T follicular helper cell (primary cell): ENCODE results near the gene KIAA1217.

Source experiments
- DNase-seq: peaks from one replicate; pipeline ENCODE4 v3.0.0-alpha.2; 2020; ENCODE audit warnings: low read depth
- total RNA-seq, 2 experiments: gene quantifications; one replicate each; lab custom pipeline; 2026; lab: John Stamatoyannopoulos, UW

Gene KIAA1217, protein sequence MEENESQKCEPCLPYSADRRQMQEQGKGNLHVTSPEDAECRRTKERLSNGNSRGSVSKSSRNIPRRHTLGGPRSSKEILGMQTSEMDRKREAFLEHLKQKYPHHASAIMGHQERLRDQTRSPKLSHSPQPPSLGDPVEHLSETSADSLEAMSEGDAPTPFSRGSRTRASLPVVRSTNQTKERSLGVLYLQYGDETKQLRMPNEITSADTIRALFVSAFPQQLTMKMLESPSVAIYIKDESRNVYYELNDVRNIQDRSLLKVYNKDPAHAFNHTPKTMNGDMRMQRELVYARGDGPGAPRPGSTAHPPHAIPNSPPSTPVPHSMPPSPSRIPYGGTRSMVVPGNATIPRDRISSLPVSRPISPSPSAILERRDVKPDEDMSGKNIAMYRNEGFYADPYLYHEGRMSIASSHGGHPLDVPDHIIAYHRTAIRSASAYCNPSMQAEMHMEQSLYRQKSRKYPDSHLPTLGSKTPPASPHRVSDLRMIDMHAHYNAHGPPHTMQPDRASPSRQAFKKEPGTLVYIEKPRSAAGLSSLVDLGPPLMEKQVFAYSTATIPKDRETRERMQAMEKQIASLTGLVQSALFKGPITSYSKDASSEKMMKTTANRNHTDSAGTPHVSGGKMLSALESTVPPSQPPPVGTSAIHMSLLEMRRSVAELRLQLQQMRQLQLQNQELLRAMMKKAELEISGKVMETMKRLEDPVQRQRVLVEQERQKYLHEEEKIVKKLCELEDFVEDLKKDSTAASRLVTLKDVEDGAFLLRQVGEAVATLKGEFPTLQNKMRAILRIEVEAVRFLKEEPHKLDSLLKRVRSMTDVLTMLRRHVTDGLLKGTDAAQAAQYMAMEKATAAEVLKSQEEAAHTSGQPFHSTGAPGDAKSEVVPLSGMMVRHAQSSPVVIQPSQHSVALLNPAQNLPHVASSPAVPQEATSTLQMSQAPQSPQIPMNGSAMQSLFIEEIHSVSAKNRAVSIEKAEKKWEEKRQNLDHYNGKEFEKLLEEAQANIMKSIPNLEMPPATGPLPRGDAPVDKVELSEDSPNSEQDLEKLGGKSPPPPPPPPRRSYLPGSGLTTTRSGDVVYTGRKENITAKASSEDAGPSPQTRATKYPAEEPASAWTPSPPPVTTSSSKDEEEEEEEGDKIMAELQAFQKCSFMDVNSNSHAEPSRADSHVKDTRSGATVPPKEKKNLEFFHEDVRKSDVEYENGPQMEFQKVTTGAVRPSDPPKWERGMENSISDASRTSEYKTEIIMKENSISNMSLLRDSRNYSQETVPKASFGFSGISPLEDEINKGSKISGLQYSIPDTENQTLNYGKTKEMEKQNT (N-terminal part only)
- total RNA-seq: 4.3 to 6.6 reads per million in 2 experiments

DNA sequence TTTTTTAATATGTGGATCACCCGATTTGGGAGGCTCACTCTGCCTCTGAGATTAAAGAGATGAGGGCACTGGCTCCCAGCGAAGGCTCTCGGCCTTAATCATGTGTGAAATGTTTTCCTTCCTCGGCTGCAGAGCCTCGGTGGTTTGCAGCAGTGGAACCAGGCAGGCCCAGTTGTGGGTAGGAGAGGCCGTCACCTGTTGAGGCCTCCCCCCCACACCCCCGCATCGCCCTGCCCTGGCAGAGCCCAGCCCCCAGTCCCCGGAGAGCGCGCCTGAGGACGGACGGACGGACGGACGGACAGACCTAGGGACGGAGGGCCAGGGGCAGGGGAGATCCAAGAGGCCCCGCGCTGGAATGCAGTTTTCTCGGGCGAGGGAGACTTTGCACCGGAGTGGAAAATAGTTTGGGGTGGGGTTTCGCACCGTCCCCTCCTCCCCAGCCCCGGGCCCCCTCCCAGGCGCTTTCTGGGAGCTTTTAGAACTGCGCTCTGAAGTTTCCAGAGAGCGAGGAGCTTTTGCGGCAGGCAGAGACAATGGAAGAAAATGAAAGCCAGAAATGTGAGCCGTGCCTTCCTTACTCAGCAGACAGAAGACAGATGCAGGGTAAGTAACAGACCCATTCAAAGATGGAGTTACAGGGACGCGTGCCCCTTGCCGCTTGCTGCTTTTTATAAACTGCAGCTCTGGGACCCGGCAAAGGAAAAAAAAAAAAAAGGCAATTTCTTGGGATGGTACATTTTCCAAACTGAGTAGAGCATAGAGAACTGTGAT lies at the start of gene KIAA1217:
Gene KIAA1217 (plus strand): TSS at position 478 of the 771 bp plus-strand sequence. CDS start 56 bp downstream, at position 534.
- no peak for DNase-seq

DNA sequence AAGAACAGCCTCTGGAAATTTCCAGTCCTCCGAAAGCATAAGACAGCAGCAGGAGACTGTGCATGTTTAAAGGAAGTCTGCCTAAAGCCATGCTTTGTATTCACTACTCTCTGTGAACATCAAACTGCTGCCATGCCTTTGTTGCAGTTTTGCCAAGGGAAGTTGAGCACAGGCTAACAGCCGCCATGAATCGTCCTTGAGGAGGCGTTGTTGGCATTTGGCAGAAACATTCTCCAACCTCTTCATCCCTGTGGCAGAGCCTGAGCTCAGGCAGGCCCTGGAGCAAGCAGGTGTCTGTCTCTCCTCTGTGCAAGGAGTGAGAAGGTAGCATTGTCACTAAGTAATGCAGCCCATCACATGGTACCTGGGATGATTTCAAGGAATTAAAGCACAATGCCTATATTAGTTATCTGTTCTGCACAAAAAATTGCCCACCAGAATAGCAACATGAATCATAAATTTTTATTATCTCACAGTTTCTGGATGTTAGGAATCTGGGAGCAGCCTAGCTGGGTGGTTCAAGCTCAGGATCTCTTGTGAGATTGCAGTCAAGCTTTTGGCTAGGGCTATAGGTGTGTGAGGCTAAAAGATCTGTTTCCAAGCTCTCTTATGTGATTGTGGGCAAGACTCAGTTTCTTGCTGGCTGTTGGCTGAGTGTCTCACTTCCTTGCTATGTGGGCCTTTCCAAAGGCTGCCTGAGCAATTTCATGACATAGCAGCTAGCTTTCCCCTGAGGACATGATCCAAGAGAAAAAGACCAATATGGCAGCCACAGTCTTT lies 46.5 kb upstream of the KIAA1217 start:
- no peak for DNase-seq

DNA sequence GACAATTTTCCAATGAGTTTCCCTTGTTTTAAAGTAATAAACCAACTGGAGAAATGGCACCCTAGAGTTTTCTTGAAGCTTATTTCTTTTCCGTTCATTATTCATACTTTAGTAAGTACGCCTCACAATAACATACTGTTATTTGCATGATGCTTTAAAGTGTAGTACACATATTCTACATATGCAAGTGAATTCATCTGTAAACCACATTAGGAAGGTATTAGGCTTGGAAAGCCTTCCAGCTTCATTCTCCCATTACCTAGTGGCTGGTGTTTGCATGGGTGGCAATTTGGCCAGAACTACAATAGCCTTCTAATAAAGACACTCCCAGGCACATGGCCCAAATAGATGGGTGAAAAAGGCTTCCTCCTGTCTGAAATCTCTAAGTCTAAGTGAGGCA lies 45.5 kb upstream of the KIAA1217 start:
- no peak for DNase-seq

DNA sequence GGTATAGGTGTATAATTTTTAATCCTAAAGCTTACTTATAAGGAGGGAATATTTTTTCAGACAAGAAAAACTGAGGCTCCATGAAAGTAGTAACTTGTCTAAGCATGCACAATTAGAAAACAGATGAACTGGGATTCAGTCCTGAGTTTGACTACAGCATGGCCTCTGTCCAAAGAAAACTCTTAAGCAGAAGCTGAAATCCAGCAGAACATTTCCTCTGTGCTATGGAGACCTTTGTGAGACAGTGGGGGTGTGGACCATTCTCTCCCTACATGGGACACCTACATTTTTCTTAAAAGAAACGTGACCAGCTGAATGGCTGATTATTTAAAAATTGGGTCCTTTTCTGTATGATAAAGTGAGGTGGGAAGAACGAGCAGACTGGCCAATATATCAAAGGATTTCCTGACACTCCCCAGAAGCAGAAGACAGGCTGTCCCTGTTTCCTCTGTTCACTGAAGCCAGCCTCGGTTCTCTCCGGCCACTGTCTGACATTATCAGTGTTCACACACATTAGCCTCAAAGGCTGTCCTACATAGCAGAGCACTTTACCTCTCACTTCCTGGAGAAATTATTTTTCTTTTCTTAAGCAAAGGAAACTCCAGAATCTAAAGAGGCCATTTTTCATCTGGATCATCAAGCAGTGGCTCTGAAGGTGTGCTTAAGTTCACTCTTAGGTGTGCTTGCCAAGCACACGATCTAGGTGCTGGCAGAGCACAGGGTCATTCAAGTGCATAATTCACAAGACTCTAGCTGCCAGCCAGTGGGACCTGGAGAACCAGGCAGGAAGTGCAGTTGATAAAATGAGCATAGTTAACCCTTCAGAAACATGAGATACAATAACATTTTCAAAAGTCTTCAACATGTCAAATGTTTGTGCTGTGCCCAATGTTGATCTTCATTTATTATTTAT lies 40.4 kb upstream of the KIAA1217 start:
- no peak for DNase-seq

DNA sequence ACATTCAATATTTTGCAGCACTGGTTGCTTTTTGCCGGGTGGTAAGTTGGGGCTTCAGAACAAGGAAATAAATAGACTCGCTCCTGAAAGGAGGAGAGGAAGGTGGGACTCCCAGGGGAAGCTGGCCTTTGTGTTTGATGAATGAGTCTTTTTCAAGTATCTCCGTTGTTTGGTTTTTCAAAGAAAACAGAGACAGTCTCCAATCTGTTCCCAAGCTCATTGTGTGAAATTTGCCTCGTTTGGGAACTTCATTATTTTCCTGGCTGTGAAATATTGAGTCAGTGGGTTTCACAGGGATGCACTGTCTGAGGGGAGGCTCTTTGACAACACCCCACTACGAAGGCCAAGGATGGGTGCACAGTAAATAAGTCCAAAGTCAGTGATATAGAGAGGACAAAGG lies 38.7 kb upstream of the KIAA1217 start:
- no peak for DNase-seq

DNA sequence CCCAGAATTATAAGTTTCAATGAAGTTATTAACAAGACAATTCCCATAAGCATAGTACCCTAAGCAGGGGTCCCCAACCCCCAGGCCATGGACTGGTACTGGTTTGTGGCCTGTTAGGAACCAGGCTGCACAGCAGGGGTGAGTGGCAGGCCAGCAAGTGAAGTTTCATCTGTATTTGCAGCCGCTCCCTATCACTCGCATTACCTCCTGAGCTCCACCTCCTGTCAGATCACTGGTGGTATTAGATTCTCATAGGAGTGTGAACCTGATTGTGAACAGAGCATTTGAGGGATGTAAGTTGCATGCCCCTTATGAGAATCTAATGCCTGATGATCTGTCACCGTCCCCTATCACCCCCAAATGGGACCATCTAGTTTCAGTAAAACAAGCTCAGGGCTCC lies 36.0 kb upstream of the KIAA1217 start:
- DNase-seq: no peak

DNA sequence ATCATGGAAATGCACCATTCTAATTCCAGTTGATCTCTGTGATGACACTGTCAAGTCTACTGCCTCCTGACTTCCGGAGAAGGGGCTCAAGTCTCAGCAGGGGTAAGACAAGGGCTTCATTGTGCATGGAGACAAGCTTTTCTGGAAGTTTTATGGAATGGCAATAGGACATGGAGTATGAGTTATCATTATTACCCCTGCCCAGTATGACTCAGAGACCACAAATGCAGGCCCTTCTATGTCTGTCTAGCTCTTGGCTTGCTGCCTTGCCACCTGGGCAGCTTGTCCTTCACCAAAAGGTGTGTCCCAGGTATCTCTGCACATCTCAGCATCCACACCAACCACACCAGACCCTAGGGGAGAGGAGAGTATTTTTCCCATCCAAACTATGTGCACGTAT lies 34.9 kb upstream of the KIAA1217 start:
- no peak for DNase-seq

DNA sequence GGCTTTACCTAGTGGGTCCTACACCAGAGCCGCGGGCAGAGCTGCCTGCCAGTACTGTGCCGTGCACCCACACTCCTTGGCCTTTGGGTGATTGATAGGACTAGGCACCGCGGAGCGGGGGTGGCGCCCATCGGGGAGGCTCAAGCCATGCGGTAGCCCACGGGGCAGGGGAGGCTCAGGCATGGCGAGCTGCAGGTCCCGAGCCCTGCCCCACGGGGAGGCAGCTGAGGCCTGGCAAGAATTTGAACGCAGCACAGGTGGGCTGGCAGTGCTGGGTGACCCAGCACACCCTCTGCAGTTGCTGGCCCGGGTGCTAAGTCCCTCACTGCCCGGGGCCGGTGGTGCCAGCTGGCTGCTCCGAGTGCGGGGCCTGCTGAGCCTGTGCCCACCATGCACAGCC lies 32.3 kb upstream of the KIAA1217 start:
- no peak for DNase-seq

DNA sequence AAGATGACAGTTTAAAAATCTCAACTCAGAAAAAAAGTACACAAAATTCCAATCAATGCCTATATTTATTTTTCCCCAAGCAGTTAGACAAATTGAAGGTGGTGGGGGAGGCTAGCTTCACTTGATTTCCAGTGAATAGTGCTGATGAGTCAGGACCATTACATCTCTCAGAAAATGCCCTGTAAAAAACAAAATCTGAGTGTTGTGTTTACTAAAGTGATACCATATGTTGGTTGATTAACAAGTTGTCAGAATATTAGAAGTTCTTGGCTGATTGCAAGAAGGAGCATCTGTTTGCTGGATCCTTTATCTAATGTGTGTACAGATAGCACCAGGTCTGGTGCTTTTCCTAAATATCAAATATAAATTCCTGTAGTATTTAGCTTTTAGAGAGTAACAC lies 31.3 kb upstream of the KIAA1217 start:
- no peak for DNase-seq

DNA sequence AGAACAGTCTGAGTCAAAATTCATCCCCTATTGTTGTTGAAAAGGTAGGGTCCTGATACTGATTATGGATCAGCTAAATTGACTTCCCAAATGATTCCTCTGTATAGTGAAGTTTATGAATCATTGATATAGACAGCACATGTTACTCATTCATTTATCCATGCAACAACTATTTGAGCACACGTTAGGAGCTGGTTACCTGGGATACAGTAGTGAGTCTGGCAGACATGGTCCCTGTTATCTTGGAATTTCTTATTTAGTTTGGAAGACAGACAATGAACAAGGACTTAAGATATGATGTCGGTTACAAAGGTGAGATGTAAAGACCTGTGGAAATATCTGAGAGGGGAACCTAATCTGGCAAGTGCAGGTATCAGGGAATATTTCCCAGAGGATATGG lies 28.0 kb upstream of the KIAA1217 start:
- no peak for DNase-seq

DNA sequence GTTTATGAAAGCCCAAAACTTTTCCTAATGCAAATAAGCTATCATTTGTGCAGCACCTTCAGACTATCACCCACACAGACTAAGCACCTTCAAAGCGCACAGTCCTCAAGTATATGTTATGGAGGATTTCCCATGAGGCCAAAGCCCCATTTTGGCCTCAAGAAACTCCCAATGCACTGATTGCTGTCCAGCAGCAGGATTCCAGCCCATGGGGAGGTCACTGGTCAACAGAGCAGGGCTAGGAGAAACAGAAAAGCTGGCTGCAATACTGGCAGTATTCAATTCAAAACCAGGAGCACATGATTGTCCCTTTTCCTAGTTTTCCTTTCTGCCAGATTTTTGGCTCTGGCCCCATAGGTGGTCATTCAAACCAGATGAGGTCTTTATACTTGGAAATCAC lies 24.5 kb upstream of the KIAA1217 start:
- DNase-seq: no peak

DNA sequence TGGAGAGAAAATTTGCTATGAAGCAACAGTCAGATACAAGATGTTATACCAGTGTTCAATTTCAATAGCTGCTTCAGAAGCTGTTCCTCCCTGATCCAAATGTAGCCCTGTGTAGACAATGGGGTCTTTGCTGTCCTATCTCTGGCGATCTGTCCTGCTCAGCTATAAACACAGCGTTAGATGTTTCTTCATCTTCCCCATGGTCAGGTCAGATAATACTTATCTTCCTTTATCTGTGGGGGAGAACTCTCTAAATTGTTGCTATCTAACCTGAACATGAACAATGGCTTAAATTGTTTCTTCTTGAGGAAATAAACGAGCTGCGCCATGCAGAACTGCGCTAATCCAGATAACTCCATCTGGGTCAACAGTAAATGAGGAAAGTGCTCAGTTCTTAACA lies 15.6 kb upstream of the KIAA1217 start:
- no peak for DNase-seq

DNA sequence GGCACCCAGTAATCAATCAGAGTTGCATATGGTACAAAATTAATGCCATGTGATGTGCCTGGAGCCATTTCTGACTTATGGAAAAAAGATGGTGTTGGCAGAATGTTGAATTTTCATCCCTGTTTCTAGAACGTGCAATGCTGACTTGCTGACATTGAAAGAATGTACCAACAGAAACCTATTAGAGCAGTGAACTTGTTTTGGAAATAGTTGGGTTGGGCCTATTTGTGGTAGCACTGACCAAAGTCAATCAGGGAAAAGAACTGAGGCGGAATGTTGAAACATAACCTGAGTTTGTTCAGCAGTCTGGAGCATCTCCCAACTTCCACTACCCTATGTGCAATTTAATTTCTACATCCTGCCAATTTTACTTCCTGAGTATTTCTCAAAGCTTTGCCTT lies 11.7 kb upstream of the KIAA1217 start:
- DNase-seq: no peak

DNA sequence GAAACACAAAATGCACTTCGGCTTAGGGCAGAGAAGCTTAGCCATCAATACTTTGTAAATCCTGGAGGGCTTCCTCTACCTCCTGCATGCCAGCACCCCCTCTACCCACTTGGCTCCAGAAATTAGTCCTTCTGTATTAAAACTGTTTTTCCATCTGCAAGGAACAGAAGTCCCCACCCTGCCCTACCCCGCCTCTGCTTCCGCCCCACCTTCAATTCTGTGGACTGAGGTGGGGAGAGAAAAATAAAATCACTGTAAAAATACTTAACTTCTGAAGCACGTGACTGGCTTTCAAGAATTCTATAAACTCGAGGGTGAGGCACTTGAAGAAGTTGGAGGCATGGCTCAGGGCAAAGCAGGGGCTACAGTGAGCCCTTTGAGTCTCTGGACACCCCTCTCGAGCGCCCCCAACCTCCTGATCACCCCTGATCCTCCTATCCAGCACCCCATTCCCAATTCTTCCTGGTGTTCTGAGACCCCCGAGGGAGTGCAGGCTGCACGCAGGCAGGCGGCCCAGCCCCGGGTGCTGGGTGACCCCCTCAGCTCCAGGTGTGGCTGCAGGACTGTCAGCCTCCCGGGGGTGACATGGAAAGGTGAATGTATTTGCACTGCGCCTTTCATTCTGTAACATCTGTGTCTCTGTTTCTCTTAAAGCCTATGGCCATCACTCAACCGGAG lies 7.3 kb upstream of the KIAA1217 start:
- no peak for DNase-seq

DNA sequence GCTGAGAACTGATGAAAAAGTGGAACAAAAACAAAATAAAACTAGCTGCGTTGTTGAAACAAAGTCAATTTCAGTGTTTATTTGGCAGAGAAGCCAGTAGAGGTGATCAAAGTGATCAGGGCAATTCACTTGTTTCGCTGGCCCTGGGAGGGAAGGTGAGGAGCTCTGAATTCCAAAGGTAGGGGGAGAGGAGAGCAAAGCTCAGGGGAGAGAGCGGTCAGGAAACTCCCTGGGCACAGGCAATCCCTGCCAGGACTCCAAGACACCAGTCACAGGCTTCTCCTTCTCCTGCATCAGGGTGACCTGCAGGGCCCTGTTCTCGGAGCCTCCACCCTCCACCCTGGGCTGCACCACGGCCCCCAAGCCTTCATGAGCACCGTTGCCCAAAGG lies 6.8 kb upstream of the KIAA1217 start:
- no peak for DNase-seq

DNA sequence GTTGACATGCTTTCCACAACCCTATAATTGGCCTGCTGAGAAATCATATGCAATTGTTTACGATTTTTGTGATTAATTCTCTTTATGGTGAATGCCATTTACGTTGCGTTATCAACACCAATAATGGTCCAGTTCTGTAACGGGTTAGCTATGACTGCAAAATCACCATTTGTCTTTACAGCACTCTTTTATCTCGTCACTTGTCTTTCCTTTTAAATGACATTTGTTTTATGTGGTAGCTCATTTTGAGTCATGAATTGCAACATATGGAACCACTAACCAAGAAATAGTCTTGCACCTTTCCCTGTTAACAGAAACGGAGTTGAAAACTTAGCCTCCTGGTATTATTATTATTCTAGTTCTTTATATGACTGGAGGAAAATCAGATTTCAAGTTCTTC lies 3.1 kb upstream of the KIAA1217 start:
- no peak for DNase-seq

DNA sequence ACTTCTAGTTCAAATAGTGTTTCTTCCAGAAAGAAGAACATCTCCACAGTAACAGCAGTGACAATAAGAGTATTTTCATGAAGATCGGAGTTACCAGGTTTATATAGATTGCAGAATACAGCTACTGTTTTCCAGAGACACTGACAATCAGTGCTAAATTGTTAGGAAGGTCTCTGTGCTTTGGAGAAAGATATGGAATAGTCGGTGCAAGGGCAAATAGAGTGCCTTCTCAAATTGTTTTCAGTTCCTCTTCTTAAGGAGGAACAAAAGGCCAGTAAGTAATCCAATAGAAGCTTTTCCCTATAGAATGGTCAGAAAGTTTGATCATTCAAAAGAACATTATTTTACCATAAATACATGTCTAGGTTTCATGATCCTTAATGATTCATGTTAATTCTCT lies 2.6 kb upstream of the KIAA1217 start:
- no peak for DNase-seq

DNA sequence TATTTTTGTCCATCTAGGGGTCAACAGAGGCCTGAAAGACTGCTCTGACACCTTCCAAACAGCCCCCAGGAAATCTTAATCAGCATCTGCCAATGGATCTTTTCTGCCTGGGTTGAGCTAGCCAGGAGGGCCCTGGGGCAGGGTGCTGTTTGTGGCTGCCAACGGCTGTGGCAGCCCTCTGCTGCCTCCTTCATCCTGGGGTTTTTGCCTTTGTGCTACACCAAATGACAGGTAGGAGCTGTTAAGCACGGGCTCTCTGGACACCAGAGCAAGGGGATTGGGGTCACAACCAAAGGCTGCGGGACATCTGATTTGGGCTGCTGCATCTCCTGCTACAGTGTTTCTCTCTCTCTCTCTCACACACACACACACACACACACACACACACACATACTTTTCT lies 2.0 kb upstream of the KIAA1217 start:
- no peak for DNase-seq

DNA sequence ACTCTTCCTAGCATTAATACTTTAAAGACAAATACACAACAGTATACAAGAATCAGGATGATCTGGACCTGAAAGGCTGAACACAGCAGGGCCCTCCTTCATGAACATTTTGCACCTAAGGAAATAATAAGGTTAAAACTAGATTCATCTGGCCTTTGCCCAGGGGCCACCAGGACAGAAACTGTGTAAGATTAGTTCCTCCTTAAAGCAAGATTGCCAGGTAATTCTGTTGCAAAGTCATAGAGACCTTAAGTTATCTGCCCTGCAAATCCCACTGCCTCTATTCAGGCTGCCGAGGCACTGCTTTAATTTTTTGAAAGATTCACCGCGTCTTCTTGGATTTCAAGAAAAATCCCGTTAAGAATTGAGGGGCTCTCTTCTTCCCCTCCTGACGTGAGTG lies 1.6 kb upstream of the KIAA1217 start:
- no peak for DNase-seq
